GM19099 (cell line): ENCODE measurements around the gene CORO7.

ENCODE experiments used
- POLR2A ChIP-seq: IDR thresholded peaks from 3 replicates; pipeline ENCODE4 v1.6.1; 2011; ENCODE audit warnings: low read depth; ENCODE audit not compliant: insufficient read length; ENCODE audit errors: extremely low read depth

Gene CORO7

DNA sequence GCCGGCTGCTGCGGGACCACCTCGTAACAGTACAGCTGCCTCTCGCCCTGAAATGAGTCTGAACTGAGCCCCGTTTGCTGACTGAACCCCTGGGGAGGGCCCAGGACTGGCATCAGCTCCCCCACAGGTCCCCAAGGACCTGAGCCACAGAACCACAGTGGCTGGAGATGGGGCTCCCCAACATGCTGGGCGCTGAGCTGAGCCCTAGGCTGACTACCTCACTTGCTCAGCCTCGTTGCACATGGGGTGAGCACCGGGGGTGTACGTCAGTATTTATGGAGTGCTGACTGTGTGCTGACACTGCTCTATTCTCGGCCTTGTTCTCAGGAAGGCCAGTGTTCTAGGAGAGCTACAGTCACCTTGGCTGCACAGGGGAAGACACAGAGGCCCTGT is 51.4 kb downstream of the CORO7 start:
- TF ChIP-seq POLR2A = no peak

DNA sequence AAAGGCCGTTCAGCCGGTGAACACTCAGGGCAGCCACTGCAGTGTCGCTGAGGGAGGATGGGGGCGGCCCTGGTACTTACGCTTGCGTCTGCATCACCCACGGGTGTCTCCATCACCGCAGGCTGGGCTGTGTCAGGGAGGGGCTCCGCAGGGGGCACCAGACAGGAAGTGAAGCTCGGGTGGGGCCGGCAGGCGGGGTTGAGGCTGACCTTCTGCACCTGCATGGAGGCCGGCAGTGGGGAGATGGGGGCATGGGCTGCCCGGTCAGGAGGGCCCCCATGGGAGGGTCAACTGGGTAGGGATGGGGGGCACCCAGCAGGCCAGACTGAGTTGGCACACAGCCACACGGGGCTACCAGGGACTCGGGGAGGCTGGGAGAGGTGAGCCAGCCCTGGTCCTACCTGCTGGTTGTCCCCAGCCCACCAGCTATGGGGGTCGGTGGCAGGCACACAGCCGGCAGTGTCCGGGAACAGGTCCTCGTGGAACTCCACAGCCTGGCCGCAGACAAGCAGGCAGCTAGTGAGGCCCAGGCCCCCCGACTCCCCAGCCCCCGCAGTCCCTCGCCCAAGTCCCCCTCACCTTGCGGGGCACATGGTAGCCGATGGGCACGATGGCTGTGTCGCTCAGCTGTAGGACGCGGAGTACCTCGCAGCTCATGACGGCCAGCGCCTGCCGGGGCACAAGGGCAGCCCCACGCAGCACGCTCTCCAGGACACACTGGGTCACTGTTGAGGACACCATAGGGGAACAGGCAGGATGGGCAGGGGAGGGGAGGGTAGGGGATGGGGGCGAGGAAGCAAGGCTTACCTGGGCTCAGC is 52.0 kb downstream of the CORO7 start:
- no peak for TF ChIP-seq POLR2A

DNA sequence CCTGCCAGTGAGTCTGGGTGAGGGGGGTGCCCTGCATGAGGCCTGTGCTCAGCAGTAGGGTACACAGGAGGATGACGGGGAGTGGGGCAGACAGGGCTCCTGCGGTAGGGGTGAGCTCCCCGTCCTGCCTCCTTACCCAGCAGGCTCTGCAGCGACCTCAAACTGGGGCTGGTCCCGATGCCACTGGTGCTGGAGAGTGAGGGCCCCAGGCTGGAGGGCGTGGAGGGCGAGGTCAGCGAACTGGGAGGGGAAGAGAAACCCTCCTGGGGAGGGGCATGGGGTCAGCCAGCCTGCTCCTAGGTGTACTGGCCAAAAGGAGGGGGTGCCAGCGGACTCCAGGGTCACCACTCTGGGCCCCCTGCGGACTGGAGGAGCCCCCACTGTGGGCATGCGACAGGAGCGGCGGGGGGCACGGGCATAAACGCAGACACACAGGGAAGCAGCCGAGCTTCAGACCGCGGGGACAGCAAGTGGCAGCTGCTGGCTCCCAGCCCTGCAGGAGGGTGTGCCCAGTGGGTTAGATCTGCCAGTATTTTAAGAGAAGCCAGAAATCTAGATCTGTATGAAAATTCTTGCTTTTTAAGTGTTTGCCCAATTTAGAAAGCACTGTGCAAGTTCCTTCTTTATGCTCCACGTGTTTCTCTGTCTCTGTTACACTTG is 53.8 kb downstream of the CORO7 start:
- TF ChIP-seq POLR2A = no peak

DNA sequence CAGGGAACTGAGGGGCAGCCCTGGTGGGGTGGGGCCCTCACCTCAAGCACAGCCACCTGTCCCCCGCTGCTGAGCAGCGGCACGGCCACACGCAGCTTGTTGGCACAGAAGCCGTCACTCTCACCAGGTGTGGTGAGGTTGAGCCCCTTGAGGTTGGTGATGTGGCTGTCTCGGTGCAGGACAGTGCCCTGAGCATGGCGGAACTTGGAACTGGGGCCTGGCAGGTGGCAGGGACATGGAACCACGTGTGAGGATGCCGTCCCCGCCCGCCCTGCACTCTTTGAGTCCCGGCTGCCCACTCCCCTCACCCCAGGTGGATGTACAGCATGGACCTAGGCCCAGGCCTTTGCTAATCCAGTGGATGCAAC is 54.5 kb downstream of the CORO7 start:
- no peak for TF ChIP-seq POLR2A

DNA sequence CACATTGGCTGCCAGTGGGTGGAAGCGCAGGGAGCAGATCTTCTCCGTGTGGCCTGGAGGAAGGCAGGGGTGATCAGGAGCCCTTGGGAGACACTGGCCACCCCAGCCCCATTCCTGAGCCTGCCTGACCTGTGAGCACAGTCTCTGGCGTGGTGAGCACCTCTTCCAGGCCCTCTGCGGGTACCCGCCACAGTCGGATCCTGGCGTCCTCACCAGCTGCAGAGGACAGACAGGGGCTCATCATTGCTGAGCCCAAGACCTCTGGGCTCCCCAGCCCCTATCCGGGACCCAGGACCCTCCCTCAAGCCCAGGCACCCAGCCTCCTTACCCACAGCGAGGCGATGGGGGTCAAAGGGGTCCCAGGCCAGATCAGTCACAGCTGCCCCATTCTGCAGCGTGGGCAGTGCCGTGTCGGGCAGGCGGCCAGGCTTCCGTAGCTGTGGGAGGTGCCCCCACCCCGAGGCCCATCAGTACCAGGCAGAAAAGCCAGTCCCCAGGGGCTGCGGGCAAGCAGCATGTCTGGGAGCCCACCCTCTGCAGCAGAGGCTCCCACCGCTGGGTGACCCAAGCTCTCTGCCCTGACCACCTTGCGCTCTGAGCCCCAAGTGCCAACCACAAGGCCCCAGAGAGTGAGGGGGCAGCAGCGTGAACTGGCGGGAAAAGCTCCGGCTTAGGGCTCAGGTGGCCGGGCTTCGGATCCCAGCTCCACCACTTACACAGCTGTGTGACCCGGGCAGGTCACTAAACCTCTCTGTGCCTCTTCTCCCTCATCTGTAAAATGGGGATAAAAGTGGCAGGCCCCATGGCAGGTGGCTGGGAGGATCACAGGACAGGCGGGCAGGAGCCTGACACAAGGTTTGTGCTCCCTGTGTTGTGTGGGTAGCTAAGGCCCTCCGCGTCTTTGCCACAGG is 55.1 kb downstream of the CORO7 start:
- TF ChIP-seq POLR2A = no peak

DNA sequence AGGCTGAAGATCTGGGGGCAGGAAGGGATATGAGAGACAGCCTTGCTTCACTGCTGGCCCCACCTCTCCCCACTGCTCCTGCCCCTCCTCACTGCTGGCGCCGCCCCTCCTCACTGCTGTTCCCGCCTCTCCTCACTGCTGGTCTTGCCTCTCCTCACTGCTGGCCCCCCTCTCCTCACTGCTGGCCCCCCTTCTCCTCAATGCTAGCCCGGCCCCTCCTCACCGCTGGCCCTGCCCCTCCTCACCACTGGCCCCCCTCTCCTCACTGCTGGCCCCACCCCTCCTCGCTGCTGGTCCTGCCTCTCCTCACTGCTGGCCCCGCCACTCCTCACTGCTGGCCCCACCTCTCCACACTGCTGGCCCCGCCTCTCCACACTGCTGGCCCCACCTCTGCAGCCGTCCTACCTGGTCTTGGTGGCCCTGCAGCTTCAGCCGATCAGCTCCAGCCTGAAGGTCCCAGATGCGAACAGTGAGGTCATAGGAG is 55.8 kb downstream of the CORO7 start:
- TF ChIP-seq POLR2A = no peak

DNA sequence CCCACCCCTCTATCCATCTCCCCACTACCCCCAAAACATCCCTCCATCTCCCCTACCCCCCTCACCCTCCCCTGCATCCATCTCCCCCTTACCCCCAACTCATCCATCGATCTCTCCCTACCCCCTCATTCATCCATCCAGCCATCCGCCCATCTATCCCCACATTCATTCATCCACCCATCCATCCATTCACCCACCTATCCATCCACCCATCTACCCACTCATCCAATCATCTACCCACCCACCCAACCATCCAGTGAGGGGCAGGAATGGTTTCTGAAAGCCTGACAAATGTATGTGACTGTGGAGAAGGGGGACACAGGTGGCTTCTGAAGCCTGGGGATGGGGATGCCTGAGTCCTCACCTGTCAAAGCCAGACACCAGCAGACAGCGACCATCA is 56.5 kb downstream of the CORO7 start:
- no peak for TF ChIP-seq POLR2A

DNA sequence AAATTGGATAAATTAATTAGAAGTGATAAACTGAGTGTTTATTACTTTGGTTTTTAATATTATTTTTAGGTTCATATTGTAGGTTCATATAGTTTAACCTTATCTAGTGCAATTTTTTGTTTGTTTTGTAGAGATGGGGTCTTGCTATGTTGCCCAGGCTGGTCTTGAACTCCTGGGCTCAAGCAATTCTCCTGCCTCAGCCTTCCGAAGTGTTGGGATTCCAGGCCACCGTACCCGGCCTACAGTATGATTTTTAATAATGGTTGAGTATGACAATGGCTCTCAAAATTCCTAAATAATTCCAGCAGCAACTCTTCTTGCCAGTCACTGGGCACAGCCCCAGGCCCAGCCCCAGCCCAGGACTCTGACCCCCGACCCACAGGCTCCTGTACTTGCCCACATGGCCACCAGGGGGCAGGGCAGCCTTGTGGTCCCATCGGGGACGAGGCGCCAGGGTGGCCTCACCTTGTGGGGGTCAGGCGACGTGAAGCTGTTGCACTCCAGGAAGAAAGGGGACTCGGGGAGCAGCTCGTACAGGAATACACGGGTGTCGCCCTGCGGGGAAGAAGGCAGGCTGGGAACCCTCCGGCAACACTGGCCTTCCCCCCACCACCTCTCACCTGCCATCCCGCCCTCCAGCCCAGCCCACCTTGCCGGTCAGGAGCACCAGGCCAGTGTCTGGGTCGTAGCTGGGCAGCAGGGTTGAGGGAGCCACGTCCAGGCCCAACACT is 57.4 kb downstream of the CORO7 start:
- no peak for TF ChIP-seq POLR2A

DNA sequence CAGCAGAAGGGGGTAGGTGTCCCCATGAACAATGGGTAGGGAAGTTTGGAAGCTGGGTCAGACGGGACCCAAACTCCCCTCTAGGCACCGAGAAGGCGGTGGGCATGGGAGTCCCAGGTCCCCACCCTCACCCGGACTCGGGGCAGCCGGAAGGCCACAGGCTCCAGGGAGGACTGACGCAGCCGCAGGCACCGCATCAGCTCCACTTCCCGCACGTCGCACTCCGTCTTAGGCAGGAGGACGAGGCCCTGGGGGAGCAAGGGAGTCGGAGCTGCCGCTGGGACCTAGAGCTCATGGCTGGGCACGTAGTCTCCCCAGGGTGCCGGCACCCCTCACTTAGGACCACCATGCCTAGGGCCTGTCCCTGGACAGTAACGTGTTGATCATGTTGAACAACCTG is 58.2 kb downstream of the CORO7 start:
- TF ChIP-seq POLR2A = no peak

DNA sequence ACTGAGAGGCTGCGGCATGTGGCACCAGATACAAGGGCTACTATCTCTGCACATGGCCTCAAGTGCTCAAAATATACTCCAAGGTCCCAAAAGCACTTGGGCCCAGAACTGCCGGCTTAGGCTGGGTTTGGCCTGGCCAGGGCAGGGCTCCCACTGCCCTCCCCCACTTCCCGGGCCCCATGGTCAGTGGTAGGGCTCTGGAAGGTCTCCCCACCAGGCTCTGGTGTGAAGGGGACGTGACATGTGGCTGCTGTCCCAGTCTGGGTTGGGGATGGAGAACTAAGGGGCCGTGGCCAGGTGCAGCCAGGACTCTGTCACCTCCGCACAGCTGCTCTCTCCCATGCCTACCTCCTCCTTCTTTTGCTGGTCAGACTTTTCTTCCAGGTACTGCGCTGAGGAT is 59.6 kb downstream of the CORO7 start:
- TF ChIP-seq POLR2A = no peak

DNA sequence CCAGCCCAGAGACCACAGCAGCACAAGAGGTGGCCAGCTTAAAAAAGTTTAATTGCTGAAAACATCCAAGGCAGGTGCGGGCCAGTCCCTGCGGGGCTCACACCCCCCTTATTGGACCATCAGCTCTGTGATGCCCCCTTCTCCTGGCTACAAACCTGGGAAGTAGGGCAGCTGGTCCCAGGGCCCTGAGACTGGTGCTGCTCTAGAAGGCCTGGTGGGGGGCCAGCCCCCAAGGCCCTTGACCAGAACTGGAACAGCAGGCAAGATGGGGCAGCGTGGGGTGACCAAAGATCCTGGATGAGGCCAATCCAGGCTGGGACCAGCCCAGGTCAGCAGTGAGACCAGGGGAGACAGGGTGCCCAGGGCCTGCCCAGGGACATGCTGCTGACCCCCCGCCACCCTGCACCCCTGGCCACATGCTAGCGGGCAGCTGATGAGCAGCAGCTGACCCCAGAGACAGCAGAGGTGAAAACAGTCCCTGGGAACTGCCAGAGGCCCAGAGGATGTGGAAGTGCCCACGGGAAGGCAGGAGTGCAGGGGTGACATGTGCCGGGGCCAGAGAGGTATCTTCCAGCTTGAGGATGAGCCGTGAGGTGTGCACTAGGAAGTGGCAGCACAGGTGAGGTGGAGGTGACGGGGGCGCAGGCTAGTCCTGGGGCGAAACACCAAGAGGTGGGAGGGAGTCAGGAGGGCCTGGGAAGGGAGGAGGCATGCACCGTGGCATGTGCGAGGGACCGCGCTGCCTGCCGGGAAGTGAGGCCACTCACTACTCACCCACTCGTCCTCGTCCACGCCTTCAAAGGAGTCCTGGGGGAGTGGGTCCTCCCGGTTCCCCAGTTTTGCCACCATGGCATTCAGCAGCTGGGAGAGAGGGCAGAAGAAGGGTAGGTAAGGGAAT is 61.6 kb downstream of the CORO7 start:
- TF ChIP-seq POLR2A = no peak

DNA sequence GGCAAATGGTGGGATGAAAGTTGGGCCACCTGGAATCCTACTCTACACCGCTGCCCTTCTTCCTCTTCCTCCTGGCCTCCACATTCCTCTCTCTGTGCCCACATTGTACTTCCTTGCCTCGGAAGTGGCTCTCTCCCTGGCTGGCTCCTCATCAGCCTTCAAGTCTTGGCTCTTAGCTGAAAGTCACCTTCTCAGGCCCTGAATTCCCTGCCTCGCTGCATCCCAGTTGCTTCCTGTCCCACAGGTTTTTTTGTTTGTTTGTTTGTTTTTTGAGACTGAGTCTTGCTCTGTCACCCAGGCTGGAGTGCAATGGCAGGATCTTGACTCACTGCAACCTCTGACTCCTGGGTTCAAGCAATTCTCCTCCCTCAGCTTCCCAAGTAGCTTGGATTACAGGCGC is 62.7 kb downstream of the CORO7 start:
- TF ChIP-seq POLR2A = no peak

DNA sequence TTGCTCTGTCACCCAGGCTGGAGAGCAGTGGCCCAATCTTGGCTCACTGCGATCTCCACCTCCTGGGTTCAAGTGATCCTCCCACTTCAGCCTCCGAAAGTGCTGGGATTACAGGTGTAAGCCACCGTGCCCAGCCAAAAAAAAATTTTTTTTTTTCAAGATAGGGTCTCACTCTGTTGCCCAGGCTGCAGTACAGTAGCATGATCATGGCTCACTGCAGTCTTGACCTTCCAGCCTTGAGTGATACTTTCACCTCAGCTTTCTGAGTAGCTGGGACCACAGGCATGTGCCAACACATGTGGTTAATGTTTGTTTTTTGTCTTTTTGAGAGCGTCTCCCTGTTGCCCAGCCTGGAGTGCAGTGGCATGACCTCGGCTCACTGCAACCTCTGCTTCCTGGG is 63.6 kb downstream of the CORO7 start:
- no peak for TF ChIP-seq POLR2A

DNA sequence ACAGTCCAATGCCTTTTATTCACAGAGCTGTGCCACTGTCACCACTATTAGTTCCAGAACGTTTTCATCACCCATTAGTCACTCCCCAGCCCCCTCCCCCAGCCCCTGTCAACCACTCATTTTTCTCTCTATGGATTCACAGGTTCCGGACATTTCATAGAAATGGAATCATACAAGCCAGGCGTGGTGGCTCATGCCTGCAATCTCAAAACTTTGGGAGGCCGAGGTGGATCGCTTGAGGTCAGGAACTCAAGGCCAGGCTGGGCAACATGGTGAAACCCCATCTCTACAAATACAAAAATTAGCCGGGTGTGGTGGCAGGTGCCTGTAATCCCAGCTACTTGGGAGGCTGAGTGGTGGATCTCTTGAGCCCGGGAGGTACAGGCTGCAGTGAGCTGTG is 64.5 kb downstream of the CORO7 start:
- no peak for TF ChIP-seq POLR2A
